Fibroblast of skin of back (primary cell): Measurements from ENCODE around the gene TNIK.

Source experiments
- DNase-seq: peaks from one replicate; pipeline ENCODE4 v3.0.0-alpha.2; 2013

The TNIK gene

DNA sequence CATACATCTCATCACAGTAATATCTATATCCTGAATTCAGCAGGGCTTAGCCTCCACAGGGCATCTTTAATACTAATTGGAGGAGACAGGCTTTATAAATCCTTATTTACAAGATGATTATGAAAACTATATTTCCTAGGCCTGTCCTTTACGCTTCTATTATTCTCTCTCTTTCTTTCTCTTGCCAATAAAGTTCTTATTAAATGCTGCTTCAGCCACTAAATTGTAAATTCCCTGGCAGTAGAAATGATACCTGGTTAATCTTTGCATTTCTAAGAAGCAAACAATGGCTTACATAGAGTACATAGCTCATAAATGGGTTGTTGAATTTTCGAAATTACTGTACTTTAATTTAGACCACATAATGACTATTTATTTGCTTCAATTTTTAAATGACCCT is 43.5 kb downstream of the TNIK start:
- DNase-seq = no peak

DNA sequence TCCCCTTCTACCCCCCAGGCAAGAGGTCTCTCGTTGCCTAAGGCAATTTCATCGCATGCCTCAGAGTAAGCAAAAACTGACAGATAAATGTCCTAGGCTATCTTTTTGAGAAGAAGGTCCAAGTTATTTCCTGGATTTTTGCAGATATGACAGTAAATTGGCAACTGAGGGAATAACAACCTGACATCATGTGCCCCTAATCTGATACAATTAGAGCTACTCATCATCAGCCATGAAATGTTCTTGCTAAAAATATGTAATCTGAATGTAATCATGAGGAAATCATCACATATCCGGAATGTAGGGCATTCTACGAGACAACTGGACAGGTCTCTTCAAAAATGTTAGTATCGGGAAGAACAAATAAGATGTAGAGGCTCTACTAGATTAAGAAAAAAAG is 44.1 kb downstream of the TNIK start:
- DNase-seq = peak; percentile 11

- DNase-seq = peak; percentile 50
Observed at GRCh38 chr3:171415070-171415469, 45.1 kb downstream of the TNIK start.

GRCh38 chr3:171412473-171412872 is 47.7 kb downstream of the TNIK start:
- DNase-seq = no peak

- no peak for DNase-seq
Observed at GRCh38 chr3:171412054-171412453, 48.2 kb downstream of the TNIK start.

GRCh38 chr3:171410186-171410585 is 50.0 kb downstream of the TNIK start:
- DNase-seq = no peak

DNA sequence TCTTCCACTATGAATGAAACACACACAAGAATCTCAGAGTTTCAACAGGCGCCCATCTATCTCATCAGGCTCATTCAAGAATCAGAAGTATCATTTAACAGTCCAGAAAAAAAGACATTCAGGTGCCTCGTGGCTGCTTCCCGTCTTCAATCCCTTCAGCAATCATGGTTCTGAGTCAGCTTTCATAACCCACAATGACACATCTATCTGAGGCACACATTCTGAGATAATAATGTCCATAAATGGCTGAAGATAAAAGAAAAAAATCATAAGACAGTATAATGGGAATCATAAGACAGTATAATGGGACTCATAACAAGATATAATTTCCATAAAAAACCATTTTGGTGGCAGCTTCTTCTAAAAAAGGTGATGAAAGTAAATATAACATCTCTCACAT is 52.4 kb downstream of the TNIK start:
- DNase-seq = peak; percentile 80

DNA sequence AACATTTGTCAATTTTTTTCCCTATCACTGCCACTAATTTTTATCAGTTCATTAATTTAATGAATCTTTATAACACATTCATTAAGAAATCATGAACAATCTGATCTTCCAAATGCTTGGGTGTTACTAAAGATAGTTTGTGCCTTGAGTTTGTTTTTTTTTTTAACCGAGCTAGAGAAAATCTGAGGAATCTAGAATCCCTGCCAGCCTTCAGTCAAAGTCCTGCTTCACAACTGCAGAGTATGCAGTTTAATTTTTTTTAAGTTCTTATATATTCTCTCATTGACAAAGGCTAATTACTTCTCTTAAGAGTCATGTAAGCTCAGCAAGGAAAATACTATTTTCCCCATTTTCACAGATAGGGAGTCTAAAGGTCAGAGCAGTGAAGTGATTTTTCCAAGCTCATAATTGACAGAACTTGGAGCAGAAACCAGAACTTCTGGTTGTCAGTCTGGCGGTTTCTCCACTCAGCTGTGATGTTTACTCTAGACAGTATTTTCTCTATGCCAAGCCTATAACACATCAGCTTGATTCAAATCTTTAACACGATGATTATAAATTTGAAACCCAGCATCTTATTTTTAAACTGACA is 55.7 kb downstream of the TNIK start:
- peak; percentile 22 for DNase-seq

- no peak for DNase-seq
Observed at GRCh38 chr3:171402281-171402680, 57.9 kb downstream of the TNIK start.

DNA sequence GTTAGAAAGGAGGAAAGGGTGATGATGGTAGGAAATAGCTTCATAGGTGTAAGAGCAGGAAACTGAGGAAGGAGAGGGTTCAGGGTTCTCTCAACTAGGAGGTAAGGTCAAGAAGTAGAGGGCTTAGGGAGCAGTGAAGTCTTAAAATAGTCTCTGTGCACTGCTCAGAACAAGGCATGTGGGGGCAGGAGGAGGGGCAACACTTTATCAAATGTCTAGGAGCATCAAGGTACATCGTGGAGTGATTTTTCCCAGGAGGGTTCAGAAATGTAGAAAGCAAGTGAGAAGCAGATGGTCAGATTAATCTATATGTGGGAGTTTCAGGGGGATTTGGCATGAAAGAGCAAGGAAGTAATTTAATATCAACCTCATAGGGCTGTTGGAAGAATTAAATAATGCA is 58.8 kb downstream of the TNIK start:
- DNase-seq = no peak

- DNase-seq = no peak
Observed at GRCh38 chr3:171399842-171400241, 60.4 kb downstream of the TNIK start.

- no peak for DNase-seq
Observed at GRCh38 chr3:171398343-171398742, 61.9 kb downstream of the TNIK start.

GRCh38 chr3:171397089-171397488 is 63.1 kb downstream of the TNIK start:
- DNase-seq = no peak

DNA sequence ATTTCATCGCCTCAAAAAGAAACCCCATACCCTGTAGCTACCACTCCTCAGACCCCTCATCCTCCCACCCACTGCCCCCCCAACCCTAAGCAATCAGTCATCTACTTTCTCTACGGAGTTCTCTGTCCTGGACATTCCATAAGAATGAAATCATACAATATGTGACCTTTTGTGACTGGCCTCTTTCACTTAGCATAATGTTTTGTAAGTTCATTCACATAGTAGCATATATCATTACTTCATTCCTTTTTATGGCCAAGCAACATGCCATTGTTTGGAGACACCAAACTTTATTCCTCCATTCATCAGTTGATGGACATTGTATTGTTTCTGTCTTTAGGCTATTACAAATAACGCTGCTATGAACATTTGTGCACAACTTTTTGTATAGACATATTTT is 64.2 kb downstream of the TNIK start:
- DNase-seq = peak; percentile 38

DNA sequence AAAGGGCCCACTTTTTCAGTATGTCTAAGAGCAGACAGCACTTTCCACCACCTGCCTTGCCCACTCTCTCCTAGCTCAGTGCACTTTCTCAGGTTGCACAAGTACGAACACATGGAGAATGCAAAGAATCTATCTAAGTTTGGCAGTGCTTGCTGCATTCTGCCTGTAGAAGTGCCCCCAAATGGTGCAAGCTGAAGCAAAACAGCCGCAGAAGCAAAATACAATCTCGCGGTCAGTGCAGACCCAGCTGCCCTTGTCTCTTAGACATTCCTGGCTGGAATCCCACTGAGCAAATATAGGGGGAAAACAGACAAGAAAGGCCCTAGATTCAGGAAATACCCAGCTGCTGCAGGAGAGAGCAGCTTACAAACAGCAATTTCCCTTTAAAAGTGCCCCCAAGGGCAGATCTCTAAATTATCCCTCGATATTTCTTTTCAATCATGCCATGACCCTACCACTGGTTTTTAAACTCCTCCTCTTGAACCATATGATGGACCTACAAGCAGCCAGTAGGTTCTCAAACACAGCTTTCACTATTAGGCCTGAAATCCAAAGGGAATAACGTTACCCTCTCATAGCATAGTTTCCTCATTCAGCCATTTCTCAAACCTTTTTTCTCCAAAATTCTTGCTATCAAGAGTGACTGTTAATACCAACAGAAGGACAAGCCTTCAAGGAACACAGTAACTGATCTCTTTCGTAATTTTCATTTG is 67.0 kb downstream of the TNIK start:
- DNase-seq = no peak

- no peak for DNase-seq
Observed at GRCh38 chr3:171391432-171391831, 68.8 kb downstream of the TNIK start.

- DNase-seq = no peak
Observed at GRCh38 chr3:171390051-171390941, 69.9 kb downstream of the TNIK start.

DNA sequence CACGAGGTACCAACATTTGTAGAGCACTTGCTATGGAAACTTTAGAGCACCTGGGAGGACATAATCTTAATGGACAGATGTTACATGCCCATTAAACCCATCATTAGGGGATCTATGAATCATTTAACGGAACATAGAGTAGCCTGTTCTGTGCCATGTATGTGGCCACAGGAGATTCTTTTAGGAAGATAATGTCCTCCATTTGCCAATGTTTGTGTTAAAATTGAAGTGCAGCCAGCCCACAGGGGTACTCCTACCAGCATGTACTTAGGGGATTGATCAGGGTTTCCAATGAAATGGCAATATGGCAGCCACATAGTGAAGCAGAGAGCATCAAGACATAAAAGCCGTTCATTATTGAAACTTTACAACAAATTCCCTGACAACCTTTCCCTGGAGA is 70.7 kb downstream of the TNIK start:
- no peak for DNase-seq

DNA sequence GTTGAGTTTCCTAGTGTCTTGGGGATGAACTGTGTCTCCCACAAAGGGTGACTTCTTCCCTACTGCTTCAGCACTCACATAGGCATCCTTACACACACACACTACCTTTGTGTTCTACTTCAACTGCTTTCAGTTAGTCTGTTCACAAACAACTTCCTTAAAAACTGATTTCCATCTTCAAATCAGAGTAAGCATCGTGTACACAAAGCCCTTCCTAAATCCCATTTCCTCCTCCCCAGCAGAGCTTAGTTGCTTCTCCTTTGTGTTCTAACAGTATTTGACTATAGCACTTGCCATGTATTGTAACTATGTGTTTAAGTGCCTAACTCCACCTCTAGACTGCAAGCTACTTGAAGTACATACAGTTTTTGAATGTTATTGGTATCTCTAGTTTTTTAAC is 71.7 kb downstream of the TNIK start:
- DNase-seq = no peak

DNA sequence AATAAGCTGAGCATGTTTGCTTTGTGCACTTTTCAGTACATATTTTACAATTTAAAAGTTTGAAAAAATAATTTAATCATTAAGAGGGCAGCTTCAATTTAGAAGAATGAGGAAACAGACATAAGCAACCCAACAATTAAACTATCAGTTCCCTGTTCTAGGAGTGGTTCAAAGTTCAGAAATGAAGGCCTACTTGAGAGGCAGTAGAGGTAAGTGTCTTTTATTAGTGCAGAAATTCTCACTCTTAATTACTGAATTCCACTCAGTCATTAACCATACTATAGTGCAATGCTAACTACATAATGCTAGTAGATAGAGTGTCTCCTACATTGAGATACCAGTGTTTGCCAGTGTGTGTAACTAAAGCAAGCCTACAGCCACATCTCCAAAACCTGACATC is 73.1 kb downstream of the TNIK start:
- DNase-seq = no peak

- no peak for DNase-seq
Observed at GRCh38 chr3:171385086-171385485, 75.1 kb downstream of the TNIK start.

DNA sequence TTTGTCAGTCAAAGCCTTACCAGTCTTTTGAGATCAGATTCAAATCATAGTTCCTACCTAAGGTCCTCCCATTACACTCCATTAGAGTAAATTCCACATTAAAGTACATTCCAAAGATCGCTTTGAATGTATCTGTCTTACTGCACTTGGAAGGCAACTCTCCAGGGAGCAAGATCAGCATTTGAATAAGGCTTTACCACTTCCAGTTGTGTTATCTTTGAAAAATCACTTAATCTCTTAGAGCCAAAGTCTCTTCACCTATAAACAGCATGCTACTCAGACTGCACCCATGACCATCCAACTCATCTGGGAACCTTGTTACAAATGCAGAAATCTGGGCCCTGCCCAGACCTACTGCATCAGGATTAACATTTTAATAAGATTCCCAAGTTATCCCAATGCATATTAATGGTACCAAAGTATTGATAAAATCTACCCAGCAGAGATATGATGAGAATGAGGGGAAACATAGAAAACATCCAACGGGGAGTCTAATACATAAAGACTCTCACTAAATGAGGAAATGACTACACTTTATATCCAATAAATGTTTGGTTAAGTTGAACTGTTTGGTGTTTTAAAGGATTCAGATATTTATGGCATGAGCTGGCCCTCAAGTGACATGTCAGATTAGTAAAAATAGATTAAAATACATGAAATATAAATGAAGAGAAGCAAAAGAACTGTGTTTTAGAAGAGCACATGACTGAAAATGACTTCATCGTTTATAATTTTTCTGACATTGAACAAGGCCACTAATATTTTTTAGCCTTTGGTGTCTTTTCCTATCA is 75.9 kb downstream of the TNIK start:
- DNase-seq = peak; percentile 74
